GM23248 (cell line): ENCODE measurements around the gene C1QL4. TPM values are rescaled to one million over a fixed set of nuclear protein-coding genes. Genes with fewer than 3 reads are reported as not detected.

ENCODE experiments used
- DNase-seq: peaks from one replicate; pipeline ENCODE4 v3.0.0-alpha.2; 2015
- H2AFZ ChIP-seq: fragments of 200-600 bp; sonication (generic); 2 replicates; pipeline ENCODE4 v1.6.1; 2016; ENCODE audit warnings: antibody characterized with exemption
- H3F3A ChIP-seq: fragments of 200-600 bp; sonication (generic); 2 replicates; pipeline ENCODE4 v1.6.1; 2016; ENCODE audit warnings: mild to moderate bottlenecking, antibody characterized with exemption, mixed run types; ENCODE audit not compliant: insufficient read depth
- H3K27ac ChIP-seq: fragments of 200-600 bp; sonication (generic); 2 replicates; pipeline ENCODE4 v1.5.1; 2016; ENCODE audit warnings: mild to moderate bottlenecking
- H3K27me3 ChIP-seq: fragments of 200-600 bp; sonication (generic); replicated peaks from 2 replicates; pipeline ENCODE4 v1.6.1; 2016; ENCODE audit warnings: mild to moderate bottlenecking; ENCODE audit not compliant: insufficient read depth
- H3K36me3 ChIP-seq: fragments of 200-600 bp; sonication (generic); 2 replicates; pipeline ENCODE4 v1.6.1; 2016; ENCODE audit warnings: low read depth, mild to moderate bottlenecking
- H3K4me1 ChIP-seq: fragments of 200-600 bp; sonication (generic); 2 replicates; pipeline ENCODE4 v1.6.1; 2016; ENCODE audit warnings: mild to moderate bottlenecking; ENCODE audit not compliant: insufficient read depth
- H3K4me2 ChIP-seq: fragments of 200-600 bp; sonication (generic); one replicate; pipeline ENCODE4 v1.6.1; 2016; ENCODE audit warnings: mild to moderate bottlenecking; ENCODE audit not compliant: unreplicated experiment
- H3K4me3 ChIP-seq: fragments of 200-600 bp; sonication (generic); 2 replicates; pipeline ENCODE4 v1.5.1; 2016; ENCODE audit warnings: mild to moderate bottlenecking
- H3K79me2 ChIP-seq: fragments of 200-600 bp; sonication (generic); 2 replicates; pipeline ENCODE4 v1.6.1; 2016; ENCODE audit warnings: mild to moderate bottlenecking; ENCODE audit not compliant: insufficient read depth
- H3K9ac ChIP-seq: fragments of 200-600 bp; sonication (generic); 2 replicates; pipeline ENCODE4 v1.6.1; 2016; ENCODE audit warnings: mild to moderate bottlenecking
- H3K9me2 ChIP-seq: fragments of 200-600 bp; sonication (generic); 2 replicates; pipeline ENCODE4 v1.6.1; 2016; ENCODE audit warnings: mixed run types, mild to moderate bottlenecking, moderate library complexity; ENCODE audit not compliant: insufficient read depth
- H3K9me3 ChIP-seq: fragments of 200-600 bp; sonication (generic); one replicate; pipeline ENCODE4 v1.6.1; 2017; ENCODE audit warnings: low read depth
- H4K20me1 ChIP-seq: fragments of 200-600 bp; sonication (generic); 2 replicates; pipeline ENCODE4 v1.6.0; 2016; ENCODE audit not compliant: insufficient read depth
- EZH2 ChIP-seq: fragments of 200-600 bp; sonication (generic); IDR thresholded peaks from 2 replicates; pipeline ENCODE4 v1.6.1; 2018; ENCODE audit warnings: antibody characterized with exemption, mild to moderate bottlenecking; ENCODE audit not compliant: insufficient read depth, poor library complexity, severe bottlenecking
- EZH2phosphoT487 ChIP-seq: fragments of 200-600 bp; sonication (generic); IDR thresholded peaks from 2 replicates; pipeline ENCODE4 v1.6.1; 2018; ENCODE audit warnings: antibody characterized with exemption, moderate library complexity, mild to moderate bottlenecking, low read depth; ENCODE audit not compliant: insufficient read depth
- WGBS, 2 experiments: methylation state at CpG; one replicate each; pipeline ENCODE4 v1.1.6; 2015 to 2017; ENCODE audit warnings: low lambda C conversion rate in 2 of 2, low coverage in 1 of 2; ENCODE audit errors: missing lambda C conversion rate in 2 of 2; 5-methylcytosine and 5-hydroxymethylcytosine counted together
- in situ Hi-C: fragments of 300-500 bp; cut with MboI; formaldehyde crosslinking; loops from 2 replicates; pipeline ENCODE4 v1.15.0; 2020
- polyA plus RNA-seq: library from polyadenylated mRNA; unstranded; fragments of >200 nt; fragmentation: Nextera tagmentation; extraction: Ambion mirVana; gene quantifications from 2 replicates; pipeline ENCODE4 v1.2.1, GENCODE V29; 2016
- total RNA-seq: library from RNA; depleted of rRNA; stranded (reverse); fragments of >200 nt; shearing (Covaris generic); gene quantifications from 2 replicates; pipeline ENCODE4 v1.2.3, GENCODE V29; 2014

The C1QL4 gene
- total and polyA plus RNA-seq, 2 experiments from 2014 or later: not detected

DNA sequence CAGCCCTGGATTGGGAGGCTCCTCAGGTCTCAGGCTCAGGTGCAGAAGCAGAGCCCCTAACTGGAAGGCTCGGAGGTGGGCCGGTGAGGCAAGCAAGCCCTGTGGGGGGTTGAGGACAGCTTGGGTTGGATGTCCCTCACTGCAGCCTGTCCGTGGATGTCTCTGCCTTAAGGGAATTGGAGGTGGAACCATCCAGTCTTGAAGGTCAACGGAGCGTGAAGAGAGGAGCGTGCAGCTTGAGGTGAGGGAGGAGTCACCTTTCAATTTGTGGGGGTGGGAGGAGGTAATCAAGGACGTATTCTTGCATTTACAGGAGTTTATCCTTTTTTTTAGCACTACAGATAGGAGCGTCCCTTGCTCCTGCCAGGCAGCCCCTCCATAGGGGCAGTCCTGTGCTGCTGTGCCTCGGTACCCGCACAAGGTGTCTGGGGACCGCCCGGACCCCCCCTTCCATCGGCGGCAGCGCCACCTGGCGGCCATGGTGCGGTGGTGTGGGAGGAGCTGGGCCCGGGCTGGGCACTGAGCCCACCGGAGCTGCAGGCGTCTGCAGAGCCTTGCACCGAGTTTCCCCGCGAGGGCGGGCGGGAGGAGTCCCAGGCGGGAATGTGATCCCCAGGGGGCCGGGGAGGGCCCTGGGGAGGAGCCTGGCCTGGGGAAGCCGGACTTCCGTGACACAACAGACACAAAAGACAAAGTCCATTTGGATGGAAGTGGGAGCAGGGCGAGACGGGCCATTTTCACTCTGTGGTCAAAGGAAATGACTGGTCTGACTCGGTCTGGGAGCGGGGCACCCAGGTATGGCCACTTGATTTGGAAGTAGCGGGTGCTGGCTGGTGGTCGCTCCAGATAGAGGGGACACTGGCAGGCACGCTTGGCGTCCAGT lies 10.6 kb upstream of the C1QL4 start:
- Histone ChIP-seq H3K4me2 (peak overlapping the region; percentile 62), H2AFZ (peak overlapping the region; percentile 70), H3K9ac (0 out of 2 replicates have a peak overlapping the region, but pooled peaks have one; percentile 4), H3K27ac (no peak overlapping the region), H3K9me3 (no peaks in the 10 kb centered on the region), H3K27me3 (peaks cover 34% of the 10 kb centered on the region), H3K36me3 (no peaks in the 10 kb centered on the region), H3K9me2 (no peaks in the 10 kb centered on the region), H3F3A (0 out of 2 replicates have a peak, but pooled peaks cover 4% of the 10 kb centered on the region), H3K79me2 (no peaks in the 10 kb centered on the region), H4K20me1 (no peaks in the 10 kb centered on the region), H3K4me1 (peaks cover 20% of the 10 kb centered on the region), H3K4me3 (peak overlapping the region; percentile 37)
- in situ Hi-C loops: no loop called here
- peak; percentile 84 for DNase-seq
- WGBS, 2 experiments: 9 to 14% methylated on average over 33 to 36 of the region's 37 CpGs
- TF ChIP-seq EZH2phosphoT487: no peak
- TF ChIP-seq EZH2: no peak

GRCh38 chr12:49346659-49347310 lies 9.8 kb upstream of the C1QL4 start, which contains the start of gene DNAJC22:
Gene DNAJC22, plus strand, starts transcription at chr12:49346888. Its CDS starts 1,985 bp downstream, at chr12:49348873.
- in situ Hi-C loops: no loop called here
- Histone ChIP-seq H3K27ac (no peak within 1 kb of the TSS), H3K27me3 (peaks cover 41% of the 10 kb centered on the region), H3K4me3 (peak within 1 kb of the TSS; percentile 37), H3K9me3 (no peaks in the 10 kb centered on the region), H3K9me2 (no peaks in the 10 kb centered on the region), H3K36me3 (no peaks in the 10 kb centered on the region), H3K4me2 (peak within 1 kb of the TSS; percentile 62), H2AFZ (peak within 1 kb of the TSS; percentile 70), H3K4me1 (peaks cover 20% of the 10 kb centered on the region), H3F3A (0 out of 2 replicates have a peak, but pooled peaks cover 4% of the 10 kb centered on the region), H3K79me2 (no peaks in the 10 kb centered on the region), H3K9ac (no peak within 1 kb of the TSS), H4K20me1 (no peaks in the 10 kb centered on the region)
- WGBS, 2 experiments: 3 to 4% methylated on average over 27 to 47 of the region's 47 CpGs
- TF ChIP-seq EZH2phosphoT487: 0 out of 2 replicates have a peak, but pooled peaks have one; percentile 46
- TF ChIP-seq EZH2: no peak
- DNase-seq: peak; percentile 60

- TF ChIP-seq EZH2phosphoT487 (peak; percentile 70; the same call in 1 of the 2 replicates), EZH2 (peak; percentile 100)
- Histone ChIP-seq H3K27me3 (peaks cover 46% of the 10 kb centered on the region), H3K9me2 (no peaks in the 10 kb centered on the region), H3F3A (0 out of 2 replicates have a peak, but pooled peaks cover 4% of the 10 kb centered on the region), H4K20me1 (no peaks in the 10 kb centered on the region), H3K9ac (no peak overlapping the region), H3K4me1 (peaks cover 20% of the 10 kb centered on the region), H3K9me3 (no peaks in the 10 kb centered on the region), H3K27ac (no peak overlapping the region), H3K79me2 (no peaks in the 10 kb centered on the region), H3K4me3 (peak overlapping the region; percentile 37), H3K4me2 (peak overlapping the region; percentile 62), H3K36me3 (no peaks in the 10 kb centered on the region), H2AFZ (peak overlapping the region; percentile 70)
- peak; percentile 33 for DNase-seq
- in situ Hi-C loops: no loop called here
- WGBS, 2 experiments: 2 to 3% methylated on average over 25 to 61 of the region's 61 CpGs
Observed at GRCh38 chr12:49345825-49346658, 9.1 kb upstream of the C1QL4 start.
